Fibroblast of pulmonary artery (primary cell): ENCODE data around the gene LRP1B.
A peak's percentile ranks its signal among the peaks of the same experiment; 100 is the strongest.

Experiments used
- DNase-seq: peaks from one replicate; pipeline ENCODE4 v3.0.0-alpha.2; 2010; ENCODE audit warnings: low read depth
- H3K4me3 ChIP-seq: replicated peaks from 2 replicates; pipeline ENCODE4 v1.5.1; 2011; ENCODE audit warnings: low read depth, mild to moderate bottlenecking, control low read depth, low read length, moderate library complexity
- CTCF ChIP-seq: IDR thresholded peaks from 2 replicates; pipeline ENCODE4 v1.5.1; 2011; ENCODE audit warnings: mild to moderate bottlenecking, control low read depth, low read length, inconsistent platforms; ENCODE audit errors: missing control alignments

Gene LRP1B

DNA sequence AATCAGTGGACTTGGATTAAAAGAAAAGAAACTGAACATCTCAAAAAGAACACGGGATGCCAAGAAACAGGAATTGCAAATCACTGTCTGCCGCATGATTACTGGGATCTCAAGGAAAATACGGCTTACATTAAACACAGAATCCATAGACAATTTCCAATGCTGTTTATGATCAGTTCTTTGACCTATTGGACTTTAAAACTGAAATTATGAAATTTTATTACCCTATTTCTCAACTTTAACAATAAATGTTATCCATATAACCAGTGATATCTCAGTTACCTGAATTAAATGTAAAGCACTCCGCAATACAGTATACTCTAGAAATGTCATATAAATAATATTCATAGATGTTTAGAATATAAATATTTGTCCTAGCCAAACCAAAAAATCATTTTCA, 1793.8 kb downstream of the LRP1B start:
- TF ChIP-seq CTCF: no peak
- no peak overlapping the region for H3K4me3 ChIP-seq
- DNase-seq: no peak

DNA sequence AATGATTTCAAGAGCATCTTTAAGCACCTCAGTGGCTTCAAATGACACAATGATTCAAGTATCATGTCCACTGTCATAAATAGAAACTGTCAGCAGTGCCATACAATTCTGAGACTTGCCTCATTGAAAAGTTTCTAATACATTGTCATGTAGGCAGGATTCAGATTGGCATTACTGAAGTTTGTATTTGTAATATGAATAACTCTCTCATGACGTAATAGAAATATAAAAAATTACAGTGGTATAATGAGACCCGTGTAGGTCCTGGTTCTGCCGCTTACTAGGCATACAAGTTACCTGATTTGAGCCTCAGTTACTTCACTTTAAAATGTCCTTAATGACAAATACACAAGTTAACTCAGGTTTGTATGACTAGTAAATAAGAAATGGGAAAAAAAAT, 1814.5 kb downstream of the LRP1B start:
- DNase-seq: no peak
- H3K4me3 ChIP-seq: no peak overlapping the region
- TF ChIP-seq CTCF: no peak

GRCh38 chr2:140311905-140312304, 1818.9 kb downstream of the LRP1B start:
- no peak for DNase-seq
- no peak overlapping the region for H3K4me3 ChIP-seq
- TF ChIP-seq CTCF: no peak

DNA sequence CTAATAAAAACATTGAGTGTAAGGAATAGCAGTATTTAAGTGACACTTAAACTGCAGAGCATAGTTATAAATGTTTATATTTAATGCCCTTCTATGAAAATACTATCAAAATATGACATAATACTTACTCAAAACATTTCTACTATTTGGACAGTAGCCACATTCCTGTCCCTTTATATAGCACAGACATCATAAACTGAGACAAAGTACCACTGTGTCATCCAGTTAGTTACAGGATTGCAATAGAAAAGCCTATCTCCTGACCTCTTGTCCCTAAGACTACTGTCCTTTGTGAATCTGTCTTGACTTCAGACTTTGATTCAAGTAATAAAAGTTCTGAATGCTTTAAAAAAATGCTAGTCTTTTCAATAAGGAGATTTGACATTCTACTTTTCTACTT, 1822.1 kb downstream of the LRP1B start:
- H3K4me3 ChIP-seq: no peak overlapping the region
- no peak for TF ChIP-seq CTCF
- peak; percentile 4 for DNase-seq

DNA sequence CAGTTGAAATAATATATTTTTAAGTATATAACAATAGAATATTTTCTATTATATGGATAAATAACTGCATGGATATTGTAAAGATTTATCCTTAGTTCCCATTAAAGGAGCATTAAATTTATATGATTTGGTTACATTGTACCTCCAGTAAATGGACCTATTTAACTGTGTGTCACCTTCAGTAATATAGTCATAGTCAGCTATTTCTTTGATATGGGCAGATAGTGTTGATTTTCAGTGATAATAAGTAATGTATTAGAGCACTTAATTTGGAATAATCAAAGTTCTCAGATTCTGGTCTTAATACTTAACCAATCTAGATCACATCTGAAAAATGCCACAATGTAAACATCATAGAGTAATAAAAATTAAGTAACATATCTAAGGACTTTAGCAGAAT, 1823.3 kb downstream of the LRP1B start:
- H3K4me3 ChIP-seq: no peak overlapping the region
- no peak for TF ChIP-seq CTCF

DNA sequence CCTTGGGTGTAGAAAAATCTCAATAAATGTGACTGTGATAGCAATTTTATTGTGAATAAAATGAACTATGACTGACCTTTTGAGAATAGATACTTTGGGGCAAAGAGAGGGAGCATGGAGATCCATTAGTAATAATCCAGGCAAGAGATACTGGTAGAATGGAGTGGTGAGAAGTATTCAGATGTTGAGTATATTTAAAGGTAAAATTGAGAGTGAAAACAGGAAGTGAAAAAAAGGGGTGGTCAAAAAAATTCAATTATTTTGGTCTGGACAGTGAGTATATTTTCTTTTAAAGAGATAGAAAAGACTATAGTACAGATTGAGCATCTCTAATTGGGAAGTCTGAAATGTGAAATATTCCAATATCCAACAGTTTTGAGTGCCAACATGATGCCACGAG, 1835.0 kb downstream of the LRP1B start:
- no peak overlapping the region for H3K4me3 ChIP-seq
- DNase-seq: no peak
- no peak for TF ChIP-seq CTCF

More for the DNA sequence above, 1823.3 kb downstream of the LRP1B start:
- no peak for DNase-seq

GRCh38 chr2:140288726-140289125, 1842.1 kb downstream of the LRP1B start:
- no peak for DNase-seq
- no peak for TF ChIP-seq CTCF

More at GRCh38 chr2:140288726-140289125, 1842.1 kb downstream of the LRP1B start:
- no peak overlapping the region for H3K4me3 ChIP-seq
